GM12874 (cell line): ENCODE data around the gene CLPTM1L.

Experiments used
- TF ChIP-seq, protein P1 (sequence below): IDR thresholded peaks from 2 replicates; pipeline ENCODE4 v1.5.1; 2011; ENCODE audit warnings: low read depth, mild to moderate bottlenecking, control low read depth, low read length, moderate library complexity; ENCODE audit not compliant: insufficient read depth

The CLPTM1L gene

DNA sequence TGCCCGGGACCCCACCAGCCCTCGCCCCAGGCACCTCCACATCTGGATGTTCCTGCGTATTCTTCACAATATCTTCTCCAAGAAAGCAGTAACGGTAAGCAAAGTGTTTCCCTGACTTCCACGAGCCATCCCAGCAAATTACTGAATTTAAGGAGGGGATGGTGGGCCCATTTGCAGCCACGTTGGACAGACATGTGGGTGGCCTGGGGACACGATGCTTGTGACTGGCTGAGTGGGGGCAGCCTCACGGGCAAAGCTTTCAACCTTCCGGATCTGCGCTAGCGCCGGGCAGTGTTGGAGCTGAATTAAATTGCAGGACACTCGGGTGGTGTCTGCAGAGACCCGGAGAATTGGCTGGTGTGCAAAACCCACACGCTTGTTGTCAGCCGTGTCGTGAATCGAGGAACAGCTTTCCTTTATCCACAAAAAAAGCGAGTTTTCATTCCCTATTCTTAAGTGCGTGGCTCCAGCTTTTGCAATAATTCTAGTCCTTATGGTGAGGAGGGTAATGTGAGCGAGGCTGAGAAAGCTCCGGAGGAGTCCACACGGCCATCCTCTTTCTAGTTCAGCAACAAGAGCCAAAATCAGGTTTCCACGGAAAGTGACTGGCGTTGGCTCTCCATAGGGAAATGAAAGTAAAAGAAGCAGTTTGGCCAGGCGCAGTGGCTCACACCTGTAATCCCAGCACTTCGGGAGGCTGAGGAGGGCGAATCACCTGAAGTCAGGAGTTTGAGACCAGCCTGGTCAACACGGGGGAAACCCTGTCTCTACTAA, 17.5 kb upstream of the CLPTM1L start:
- TF ChIP-seq, protein P1, sequence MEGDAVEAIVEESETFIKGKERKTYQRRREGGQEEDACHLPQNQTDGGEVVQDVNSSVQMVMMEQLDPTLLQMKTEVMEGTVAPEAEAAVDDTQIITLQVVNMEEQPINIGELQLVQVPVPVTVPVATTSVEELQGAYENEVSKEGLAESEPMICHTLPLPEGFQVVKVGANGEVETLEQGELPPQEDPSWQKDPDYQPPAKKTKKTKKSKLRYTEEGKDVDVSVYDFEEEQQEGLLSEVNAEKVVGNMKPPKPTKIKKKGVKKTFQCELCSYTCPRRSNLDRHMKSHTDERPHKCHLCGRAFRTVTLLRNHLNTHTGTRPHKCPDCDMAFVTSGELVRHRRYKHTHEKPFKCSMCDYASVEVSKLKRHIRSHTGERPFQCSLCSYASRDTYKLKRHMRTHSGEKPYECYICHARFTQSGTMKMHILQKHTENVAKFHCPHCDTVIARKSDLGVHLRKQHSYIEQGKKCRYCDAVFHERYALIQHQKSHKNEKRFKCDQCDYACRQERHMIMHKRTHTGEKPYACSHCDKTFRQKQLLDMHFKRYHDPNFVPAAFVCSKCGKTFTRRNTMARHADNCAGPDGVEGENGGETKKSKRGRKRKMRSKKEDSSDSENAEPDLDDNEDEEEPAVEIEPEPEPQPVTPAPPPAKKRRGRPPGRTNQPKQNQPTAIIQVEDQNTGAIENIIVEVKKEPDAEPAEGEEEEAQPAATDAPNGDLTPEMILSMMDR: no peak

DNA sequence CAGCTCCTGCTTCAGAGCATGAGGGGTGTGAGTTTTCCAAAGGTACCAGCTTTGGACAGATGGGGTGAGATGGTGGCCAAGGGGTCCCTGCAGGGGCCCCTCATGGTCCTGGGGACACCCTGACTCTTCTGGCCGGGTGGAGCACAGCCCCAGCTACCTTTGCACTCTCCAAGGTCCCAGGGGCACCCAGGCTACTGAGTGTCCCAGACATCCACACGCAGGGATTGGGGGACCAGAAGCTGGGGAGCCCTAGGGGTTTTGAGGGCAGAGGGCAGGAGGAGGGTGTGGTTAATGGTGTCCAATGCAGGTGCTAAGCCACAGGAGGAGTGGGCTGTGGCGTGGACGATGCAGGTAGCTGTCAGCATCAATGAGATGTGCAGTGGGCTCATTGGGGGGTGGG, 16.0 kb upstream of the CLPTM1L start:
- TF ChIP-seq, protein P1: no peak

DNA sequence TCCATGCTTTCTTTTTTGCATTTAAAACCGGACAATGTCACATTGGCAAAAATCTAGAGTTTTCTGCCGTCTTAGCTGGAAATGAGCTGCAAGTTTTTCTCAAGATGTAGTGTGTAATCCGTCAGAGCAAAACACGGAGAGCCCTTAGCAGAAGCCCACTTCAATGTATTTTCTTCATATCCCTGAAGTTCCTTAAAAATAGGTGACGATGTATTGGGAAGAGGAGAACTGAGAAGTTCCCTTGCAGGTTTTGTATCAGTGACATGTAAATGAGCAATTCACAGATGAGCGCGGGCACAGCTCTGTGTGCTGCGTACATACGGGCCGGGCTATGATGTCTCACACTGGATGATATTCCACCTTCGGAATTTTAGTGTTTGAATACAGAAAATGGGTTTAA, 14.8 kb upstream of the CLPTM1L start:
- TF ChIP-seq, protein P1: no peak

DNA sequence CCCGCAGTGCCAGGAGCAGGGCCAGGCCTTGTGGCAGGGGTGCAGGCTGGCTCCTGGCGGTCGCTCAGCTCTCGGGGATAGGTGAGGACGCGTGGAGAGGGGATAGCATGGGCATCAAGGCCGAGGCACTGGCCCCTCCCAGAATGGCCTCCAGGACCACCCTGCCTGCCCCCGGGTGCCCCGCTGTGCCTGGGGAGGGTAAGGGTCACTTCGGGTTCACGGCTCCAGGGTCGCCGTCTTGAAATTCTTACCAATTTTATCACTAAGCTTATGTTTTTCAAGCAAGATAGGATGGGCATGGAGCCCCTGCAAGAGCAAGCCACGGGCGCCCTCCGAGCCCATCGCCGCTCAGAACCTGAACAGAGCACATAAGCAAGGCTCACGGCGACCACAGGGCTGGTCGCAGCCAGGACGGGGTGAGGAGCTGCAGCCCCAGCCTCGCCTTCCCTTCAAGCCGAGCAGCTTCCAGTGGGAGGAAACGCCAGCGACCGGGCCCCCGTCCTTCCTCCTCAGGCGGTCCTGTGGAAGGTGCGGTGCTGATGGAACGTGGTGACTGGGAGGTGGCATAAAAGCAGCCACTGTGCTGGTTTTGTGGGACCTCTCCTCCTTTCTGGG, 14.2 kb upstream of the CLPTM1L start:
- TF ChIP-seq, protein P1: no peak

DNA sequence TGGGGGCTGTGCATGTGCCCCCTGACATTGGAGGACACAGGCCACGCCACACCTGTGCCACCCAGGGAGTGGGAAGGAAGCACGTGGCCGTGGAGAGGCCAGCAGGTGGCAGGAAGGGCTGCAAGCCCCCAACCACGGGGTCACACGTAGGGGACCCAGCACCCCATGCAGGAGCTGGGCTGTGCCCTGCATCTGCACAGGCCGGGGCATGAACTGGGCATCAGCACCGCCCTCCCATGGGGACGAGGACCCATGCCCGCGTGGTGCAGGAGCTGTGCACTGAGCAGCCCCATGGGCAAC, 13.8 kb upstream of the CLPTM1L start:
- TF ChIP-seq, protein P1: no peak

DNA sequence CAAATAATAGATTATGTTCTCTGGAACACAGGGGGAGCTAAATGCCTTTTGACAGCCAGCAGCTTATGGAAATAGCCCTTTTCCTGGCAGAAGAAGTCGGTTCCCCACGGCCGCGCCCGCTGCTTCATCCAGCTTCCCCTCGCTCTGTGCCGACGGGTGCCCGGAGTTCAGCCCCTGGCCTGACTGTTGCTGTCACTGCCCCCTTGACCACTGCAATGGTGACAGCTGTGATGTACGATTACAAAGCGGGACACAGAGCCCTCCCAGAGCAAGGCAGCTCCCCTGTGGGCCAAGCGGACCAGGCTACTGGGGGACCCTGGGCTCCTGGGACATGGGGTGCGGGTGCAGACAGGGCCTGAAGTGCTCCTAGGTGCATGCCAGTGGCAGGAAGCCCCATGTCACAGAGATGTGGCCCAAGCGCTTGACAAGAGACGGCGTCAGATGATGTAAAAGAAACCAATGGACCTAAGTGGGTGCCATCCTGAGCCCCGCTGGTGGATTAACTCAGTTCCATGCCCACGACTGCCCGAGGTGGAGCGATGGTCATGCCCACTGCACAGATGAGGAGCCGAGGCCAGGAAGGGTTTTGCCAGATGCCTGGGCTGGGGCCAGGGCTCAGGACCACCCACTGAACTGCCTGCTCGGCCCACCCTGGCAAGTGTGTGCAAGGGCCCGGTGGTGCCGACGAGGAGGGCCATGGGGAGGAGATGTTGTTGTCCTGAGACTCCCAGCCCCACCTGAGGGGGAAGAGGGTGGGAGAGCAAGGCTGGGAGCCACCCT, 13.2 kb upstream of the CLPTM1L start:
- TF ChIP-seq, protein P1: no peak
